Inferior parietal cortex (tissue), 1 donor: ENCODE data around the gene POU6F2.

Source experiments
- DNase-seq: peaks from one replicate; pipeline ENCODE4 v3.0.0-alpha.2; 2016; ENCODE audit errors: extremely low spot score

Gene POU6F2

DNA sequence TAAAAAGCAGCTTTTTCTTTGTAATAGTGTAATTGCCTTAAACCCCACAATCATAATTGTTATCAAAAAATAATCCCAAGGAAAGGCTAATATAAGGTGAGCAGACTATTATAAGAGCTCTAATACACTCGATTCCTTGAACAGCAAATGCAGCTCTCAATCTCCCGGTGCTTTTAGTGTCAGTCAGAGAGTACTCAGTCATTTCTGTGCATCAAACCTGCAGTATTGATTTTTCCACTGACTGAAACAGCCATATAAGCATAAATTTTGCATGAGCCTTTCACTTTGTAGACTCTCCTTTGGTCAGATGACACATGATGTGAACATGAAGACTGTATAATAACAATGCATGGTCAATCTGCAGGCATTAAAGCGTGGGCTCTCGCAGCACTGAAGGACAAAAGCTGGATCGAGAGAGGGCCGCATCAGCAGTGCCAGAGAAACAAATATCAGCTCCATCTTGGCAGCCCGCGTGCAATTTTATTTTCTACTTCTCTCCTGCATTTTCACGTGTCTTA is 272.0 kb downstream of the POU6F2 start:
- DNase-seq: no peak

- DNase-seq: no peak
Observed at GRCh38 chr7:39252916-39253315, 275.2 kb downstream of the POU6F2 start.

GRCh38 chr7:39259391-39260003 is 281.8 kb downstream of the POU6F2 start:
- no peak for DNase-seq

DNA sequence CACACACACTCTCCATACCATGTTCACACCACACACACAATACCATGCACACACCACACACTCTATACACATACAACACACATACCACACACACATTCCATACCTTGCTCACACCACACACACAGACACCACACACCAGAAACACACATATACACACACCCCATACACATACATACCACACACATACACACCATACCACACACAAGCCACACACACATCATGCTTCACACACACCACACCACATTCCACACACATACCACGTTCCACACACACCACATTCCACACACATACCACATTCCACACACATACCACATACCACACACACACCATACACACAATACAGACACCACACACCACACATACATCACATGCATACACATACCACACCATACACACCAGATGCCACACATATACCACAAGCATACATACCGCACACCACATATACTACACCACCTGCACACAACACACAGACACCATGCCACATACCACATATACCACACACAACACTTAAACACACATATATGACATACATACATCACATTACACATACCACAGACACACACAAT is 282.7 kb downstream of the POU6F2 start:
- no peak for DNase-seq

DNA sequence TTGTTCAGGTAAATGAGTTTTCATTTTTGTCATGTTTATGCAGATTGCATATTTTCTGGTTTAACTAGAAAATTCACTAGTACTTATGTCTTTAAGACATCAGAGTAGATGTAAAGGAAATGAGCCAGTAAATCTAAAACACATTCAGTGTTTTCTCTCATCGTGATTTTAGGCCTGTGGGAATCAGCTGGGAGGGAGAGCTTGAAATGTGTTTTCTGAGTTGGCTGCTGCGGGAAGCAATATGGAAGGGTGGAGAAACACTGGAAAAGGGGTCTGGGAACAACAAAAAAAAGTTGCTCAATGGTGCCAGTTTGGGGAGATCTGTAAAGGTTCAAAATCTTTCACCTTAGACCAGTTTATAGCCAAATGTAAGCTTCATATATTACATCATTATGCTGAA is 284.1 kb downstream of the POU6F2 start:
- no peak for DNase-seq

- no peak for DNase-seq
Observed at GRCh38 chr7:39265641-39266591, 288.2 kb downstream of the POU6F2 start.

- no peak for DNase-seq
Observed at GRCh38 chr7:39269034-39269433, 291.3 kb downstream of the POU6F2 start.

GRCh38 chr7:39270018-39270417 is 292.3 kb downstream of the POU6F2 start:
- DNase-seq: no peak

GRCh38 chr7:39271402-39271801 is 293.7 kb downstream of the POU6F2 start:
- no peak for DNase-seq

- no peak for DNase-seq
Observed at GRCh38 chr7:39272111-39272510, 294.4 kb downstream of the POU6F2 start.

DNA sequence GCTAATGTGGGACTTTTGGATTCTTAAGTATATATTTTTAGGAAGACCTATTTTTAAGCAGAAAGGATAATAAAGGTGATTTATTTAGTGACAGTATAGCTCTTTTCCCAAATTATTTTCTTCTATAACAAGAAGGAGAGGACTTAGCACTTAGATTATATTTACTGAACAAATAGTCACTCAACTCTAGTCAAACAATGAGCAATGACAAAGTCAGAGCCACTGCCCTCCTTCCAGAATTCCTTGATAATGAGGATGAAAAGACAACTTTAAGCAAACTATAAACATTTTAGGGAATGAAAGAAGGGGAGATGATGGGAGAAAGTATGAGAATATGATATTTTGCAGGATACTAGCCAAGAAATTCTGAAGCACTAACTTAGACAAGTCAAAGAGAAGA is 295.0 kb downstream of the POU6F2 start:
- DNase-seq: no peak

DNA sequence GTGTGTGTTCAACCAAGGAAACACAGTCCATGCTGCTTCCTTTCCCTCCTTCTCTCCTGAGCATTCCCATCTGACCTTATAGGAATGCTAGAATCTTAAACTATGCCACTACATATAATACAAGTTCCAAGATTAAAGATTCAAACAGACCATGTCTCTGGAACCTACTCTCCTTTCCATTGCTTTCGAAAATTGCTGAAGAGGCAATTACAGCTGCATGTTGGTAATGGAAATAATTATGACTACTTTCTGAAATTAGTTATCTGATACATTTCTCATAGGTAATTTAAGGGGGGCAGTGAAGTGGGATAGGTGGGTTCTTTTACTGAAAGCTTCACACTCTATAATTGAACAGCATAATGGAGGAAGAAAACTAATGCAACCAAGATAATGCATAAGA is 302.6 kb downstream of the POU6F2 start:
- DNase-seq: no peak

DNA sequence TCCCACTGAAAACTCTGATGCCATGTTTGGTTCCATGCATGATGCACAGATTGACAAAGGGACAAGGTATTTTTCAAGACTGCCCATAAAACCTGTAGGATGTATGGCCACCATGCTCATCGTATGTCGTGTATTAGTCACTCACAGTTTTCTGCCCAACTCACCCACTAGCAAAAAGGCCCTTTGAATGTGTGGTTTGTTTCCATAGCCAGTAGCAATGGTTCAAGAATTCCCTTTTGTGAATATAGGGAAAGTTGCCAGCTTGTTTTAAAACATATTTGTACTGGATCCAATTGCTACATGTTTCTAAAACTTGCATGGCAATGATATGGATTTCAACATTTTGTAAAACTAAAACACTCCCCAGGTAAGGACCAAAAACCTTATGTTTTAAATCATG is 307.5 kb downstream of the POU6F2 start:
- no peak for DNase-seq

DNA sequence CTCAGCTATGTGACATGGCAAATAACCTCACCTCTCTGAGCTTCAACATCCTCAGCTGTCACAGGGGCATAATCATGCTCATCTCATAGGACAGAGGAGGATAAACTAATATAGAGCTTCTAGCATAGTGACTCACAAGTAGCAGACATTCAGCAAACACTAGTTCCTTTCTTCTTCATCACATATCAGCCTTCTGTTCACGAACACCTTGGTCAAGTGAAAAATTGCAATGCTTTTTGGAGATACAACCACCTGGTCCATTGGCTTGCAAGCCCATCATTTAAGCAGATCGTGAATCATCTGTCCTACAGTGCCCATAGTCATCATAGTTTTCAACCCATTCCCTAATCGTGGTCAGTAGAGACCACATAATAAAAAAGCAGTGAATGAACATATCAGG is 310.6 kb downstream of the POU6F2 start:
- DNase-seq: no peak

DNA sequence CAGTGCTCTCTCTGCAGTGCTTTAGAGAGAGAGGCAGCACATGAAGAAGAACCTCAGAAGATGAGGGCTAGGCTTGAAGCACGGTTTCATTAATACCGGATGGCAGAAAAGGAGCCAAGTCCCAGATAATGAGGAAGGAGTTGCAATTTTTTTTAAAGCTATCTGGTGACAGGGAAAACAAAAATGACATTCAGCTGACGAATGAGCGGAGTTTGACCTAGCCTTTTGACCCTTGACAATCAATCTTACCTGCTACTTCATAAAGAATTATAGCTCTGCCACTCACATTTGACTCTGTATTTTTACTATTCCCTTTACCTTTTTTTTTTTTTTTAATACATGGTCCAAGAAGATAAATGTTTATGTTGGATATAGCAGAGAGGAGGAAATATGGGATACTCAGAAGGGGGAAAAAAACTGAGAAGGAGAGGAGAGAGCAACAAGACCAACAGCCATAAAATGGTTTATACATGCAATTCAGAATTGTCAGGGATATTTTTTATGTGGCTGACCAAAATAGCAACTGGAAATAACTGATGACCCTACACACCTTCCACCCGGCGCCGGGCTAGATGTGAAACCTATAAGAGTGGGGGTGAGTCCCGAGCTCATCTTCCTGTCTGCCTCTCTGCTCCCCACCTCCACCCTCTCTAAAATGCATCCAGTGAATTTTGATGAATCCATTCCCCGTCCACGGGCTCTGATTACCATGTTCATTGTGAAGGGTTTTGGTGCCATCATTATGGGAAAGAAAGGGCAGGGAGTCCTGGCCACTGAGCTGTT is 314.1 kb downstream of the POU6F2 start:
- no peak for DNase-seq

- no peak for DNase-seq
Observed at GRCh38 chr7:39293056-39293823, 315.5 kb downstream of the POU6F2 start.

- no peak for DNase-seq
Observed at GRCh38 chr7:39294022-39294421, 316.3 kb downstream of the POU6F2 start.

- no peak for DNase-seq
Observed at GRCh38 chr7:39295796-39296195, 318.1 kb downstream of the POU6F2 start.

DNA sequence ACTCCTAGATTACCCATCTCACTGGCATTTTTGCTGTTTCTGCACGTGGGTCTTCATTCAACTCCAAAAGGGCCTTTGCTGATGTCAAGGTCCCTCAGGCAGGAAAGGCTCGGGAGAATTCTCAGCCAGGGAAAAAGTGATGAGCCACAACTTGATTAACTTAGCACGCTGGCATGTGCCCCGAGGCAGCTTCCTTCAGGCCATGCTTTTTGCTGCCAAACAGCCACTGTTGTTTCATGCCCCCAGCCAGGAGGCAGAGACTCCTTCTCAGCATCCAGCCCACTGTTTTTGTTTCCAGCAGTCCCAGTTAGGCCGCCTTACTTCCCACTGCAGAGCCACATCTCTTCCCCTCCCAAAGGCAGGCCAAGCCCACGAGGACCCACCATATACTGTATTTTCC is 322.0 kb downstream of the POU6F2 start:
- no peak for DNase-seq

DNA sequence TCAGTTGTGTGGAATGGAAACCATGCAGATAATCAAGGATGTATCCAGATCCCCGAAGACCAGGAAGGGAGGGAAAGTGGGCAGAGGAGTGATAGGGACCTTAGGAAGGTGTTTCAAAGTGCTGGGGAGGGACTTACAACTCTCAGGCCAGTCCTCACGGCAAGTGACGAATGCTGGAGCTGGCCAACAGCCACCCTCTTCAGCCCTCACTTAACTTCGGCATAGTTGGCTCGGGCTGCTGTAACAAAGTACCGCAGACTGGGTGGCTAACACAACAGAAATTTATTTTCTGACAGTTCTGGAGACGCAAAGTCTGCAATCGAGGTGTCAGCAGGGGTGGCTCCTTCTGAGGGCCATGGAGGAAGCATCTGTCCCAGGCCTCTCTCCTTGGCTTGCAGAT is 322.6 kb downstream of the POU6F2 start:
- DNase-seq: no peak

GRCh38 chr7:39301543-39301942 is 323.8 kb downstream of the POU6F2 start:
- DNase-seq: no peak
